Cardiac muscle cell (in vitro differentiated cells and primary cell): ENCODE data around the gene FBLL1. TPM values are rescaled to one million over a fixed set of nuclear protein-coding genes. Genes with fewer than 3 reads are reported as not detected.

Source experiments
- DNase-seq, 2 donors: peaks; one replicate each; pipeline versions ENCODE4 v3.0.0 to v3.0.0-alpha.2; 2010 to 2017; ENCODE audit warnings: low read depth in 1 of 2, low spot score in 1 of 2
- H3K27ac ChIP-seq: fragments of 200-600 bp; sonication (generic); 2 replicates; pipeline ENCODE4 v1.5.1; 2016
- H3K27me3 ChIP-seq: fragments of 200-600 bp; sonication (generic); 2 replicates; pipeline ENCODE4 v1.6.0; 2016; ENCODE audit warnings: control low read depth
- H3K36me3 ChIP-seq: fragments of 200-600 bp; sonication (generic); 2 replicates; pipeline ENCODE4 v1.5.1; 2016; ENCODE audit warnings: control low read depth
- H3K4me1 ChIP-seq: fragments of 200-600 bp; sonication (generic); 2 replicates; pipeline ENCODE4 v1.8.1; 2017; ENCODE audit warnings: low read depth, mild to moderate bottlenecking, mixed run types
- H3K4me3 ChIP-seq: fragments of 200-600 bp; sonication (generic); 2 replicates; pipeline ENCODE4 v1.5.1; 2016; ENCODE audit warnings: mild to moderate bottlenecking
- H3K9me3 ChIP-seq: fragments of 200-600 bp; sonication (generic); 2 replicates; pipeline ENCODE4 v1.5.1; 2017; ENCODE audit warnings: low read depth, mild to moderate bottlenecking, control low read depth
- polyA plus RNA-seq: library from polyadenylated mRNA; unstranded; fragments of >200 nt; fragmentation: Nextera tagmentation; extraction: Ambion mirVana; gene quantifications from 2 replicates; pipeline ENCODE4 v1.2.1, GENCODE V29; 2016
- total RNA-seq: library from RNA; depleted of rRNA; stranded (reverse); fragments of >200 nt; gene quantifications from 2 replicates; pipeline ENCODE4 v1.2.3, GENCODE V29; 2016
- TF ChIP-seq, protein P1 (sequence below): IDR thresholded peaks from 2 replicates; pipeline ENCODE4 v1.5.1; 2012; ENCODE audit warnings: low read depth, mild to moderate bottlenecking, low read length

The FBLL1 gene
- total and polyA plus RNA-seq, 2 experiments from 2014 or later: 0.63 TPM; not detected in 1

- TF ChIP-seq, protein P1, sequence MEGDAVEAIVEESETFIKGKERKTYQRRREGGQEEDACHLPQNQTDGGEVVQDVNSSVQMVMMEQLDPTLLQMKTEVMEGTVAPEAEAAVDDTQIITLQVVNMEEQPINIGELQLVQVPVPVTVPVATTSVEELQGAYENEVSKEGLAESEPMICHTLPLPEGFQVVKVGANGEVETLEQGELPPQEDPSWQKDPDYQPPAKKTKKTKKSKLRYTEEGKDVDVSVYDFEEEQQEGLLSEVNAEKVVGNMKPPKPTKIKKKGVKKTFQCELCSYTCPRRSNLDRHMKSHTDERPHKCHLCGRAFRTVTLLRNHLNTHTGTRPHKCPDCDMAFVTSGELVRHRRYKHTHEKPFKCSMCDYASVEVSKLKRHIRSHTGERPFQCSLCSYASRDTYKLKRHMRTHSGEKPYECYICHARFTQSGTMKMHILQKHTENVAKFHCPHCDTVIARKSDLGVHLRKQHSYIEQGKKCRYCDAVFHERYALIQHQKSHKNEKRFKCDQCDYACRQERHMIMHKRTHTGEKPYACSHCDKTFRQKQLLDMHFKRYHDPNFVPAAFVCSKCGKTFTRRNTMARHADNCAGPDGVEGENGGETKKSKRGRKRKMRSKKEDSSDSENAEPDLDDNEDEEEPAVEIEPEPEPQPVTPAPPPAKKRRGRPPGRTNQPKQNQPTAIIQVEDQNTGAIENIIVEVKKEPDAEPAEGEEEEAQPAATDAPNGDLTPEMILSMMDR: no peak
- Histone ChIP-seq H3K4me3 (no peak overlapping the region), H3K27me3 (no peaks in the 10 kb centered on the region), H3K27ac (no peak overlapping the region), H3K9me3 (no peaks in the 10 kb centered on the region), H3K4me1 (peaks cover 19% of the 10 kb centered on the region), H3K36me3 (no peaks in the 10 kb centered on the region)
- DNase-seq: no peak
Observed at GRCh38 chr5:168575391-168576372, 46.6 kb downstream of the FBLL1 start.

- Histone ChIP-seq H3K4me1 (peaks cover 7% of the 10 kb centered on the region), H3K9me3 (no peaks in the 10 kb centered on the region), H3K36me3 (no peaks in the 10 kb centered on the region), H3K4me3 (peak overlapping the region; percentile 71), H3K27me3 (no peaks in the 10 kb centered on the region), H3K27ac (peak overlapping the region; percentile 93)
- TF ChIP-seq, protein P1: no peak
- DNase-seq: peak in 1 of 2 donors; percentile 28
Observed at GRCh38 chr5:168578006-168578405, 48.9 kb downstream of the FBLL1 start.

- H3K36me3 ChIP-seq: no peaks in the 10 kb centered on the region
- peak in 1 of 2 donors; percentile 87 for DNase-seq
- peak within 1 kb of the TSS; percentile 93 for H3K27ac ChIP-seq
- no peaks in the 10 kb centered on the region for H3K9me3 ChIP-seq
- H3K4me1 ChIP-seq: peaks cover 7% of the 10 kb centered on the region
- TF ChIP-seq, protein P1: peak; percentile 1
- H3K4me3 ChIP-seq: peak within 1 kb of the TSS; percentile 71
- no peaks in the 10 kb centered on the region for H3K27me3 ChIP-seq
Observed at GRCh38 chr5:168578538-168579487, 49.7 kb downstream of the FBLL1 start, which contains the start of gene PANK3. Gene PANK3, minus strand, starts transcription at chr5:168579368. Its CDS starts 85 bp downstream, at chr5:168579283.

- Histone ChIP-seq H3K27ac (peak overlapping the region; percentile 93), H3K4me3 (peak overlapping the region; percentile 71), H3K36me3 (no peaks in the 10 kb centered on the region), H3K4me1 (peaks cover 7% of the 10 kb centered on the region), H3K9me3 (no peaks in the 10 kb centered on the region), H3K27me3 (no peaks in the 10 kb centered on the region)
- TF ChIP-seq, protein P1: no peak
- DNase-seq: peak; percentile 99 to 100
Observed at GRCh38 chr5:168579488-168580226, 50.6 kb downstream of the FBLL1 start.

DNA sequence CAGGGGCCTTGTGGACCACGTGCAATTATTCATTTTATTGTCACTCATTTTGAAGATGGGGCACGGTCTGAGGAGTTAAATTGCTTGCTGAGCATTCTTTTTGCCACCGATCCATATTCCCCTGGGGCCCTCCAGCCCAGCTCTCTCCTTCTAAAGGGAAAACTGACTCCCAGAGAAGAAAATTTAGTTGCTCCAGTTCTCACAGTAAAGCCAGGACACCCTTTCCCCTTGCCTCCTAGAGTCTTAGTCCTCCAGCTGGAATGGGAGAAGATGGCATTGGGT is 51.1 kb downstream of the FBLL1 start:
- Histone ChIP-seq H3K9me3 (no peaks in the 10 kb centered on the region), H3K4me1 (peaks cover 7% of the 10 kb centered on the region), H3K4me3 (peak overlapping the region; percentile 11), H3K36me3 (no peaks in the 10 kb centered on the region), H3K27me3 (no peaks in the 10 kb centered on the region), H3K27ac (peak overlapping the region; percentile 92)
- DNase-seq: no peak
- TF ChIP-seq, protein P1: no peak
